ENCODE results near the gene IMMP2L. TPM values are rescaled to one million over a fixed set of nuclear protein-coding genes. Genes with fewer than 3 reads are reported as not detected.

IMMP2L gene
- total and polyA plus RNA-seq, 4 donors = 7.3 to 21.1 (median 12.4) TPM

DNA sequence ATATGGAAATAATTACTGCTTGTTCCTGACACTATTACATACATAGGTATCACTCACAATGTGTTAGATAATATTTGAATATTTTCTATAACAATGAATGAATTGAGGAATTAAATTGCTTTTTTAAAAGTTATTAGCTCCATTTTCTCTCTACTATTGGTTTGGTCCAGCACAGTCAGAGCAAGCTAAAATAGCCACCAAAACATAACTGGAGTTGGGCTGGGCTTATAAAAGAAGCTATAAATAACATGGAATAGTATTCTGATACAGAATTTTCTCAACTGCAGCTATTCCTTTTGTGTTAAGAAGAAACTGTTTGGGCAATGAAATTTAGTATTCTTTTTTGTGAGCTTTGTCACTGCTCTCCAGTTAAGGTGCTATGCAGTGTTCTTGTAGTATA is 614.0 kb downstream of the IMMP2L start:
- Histone ChIP-seq H3K4me3 (ENCODE audit: low read depth in 1 of 3, low read length in 3 of 3) (no peak overlapping the region), H3K36me3 (ENCODE audit: control insufficient read depth in 4 of 4, insufficient read depth in 3 of 4, low read depth in 1 of 4, low read length in 3 of 4) (no peaks in the 10 kb centered on the region), H3K4me1 (ENCODE audit: control insufficient read depth in 4 of 4, insufficient read depth in 4 of 4, low read length in 3 of 4) (no peaks in the 10 kb centered on the region), H3K9ac (ENCODE audit: low read depth in 1 of 2, low read length in 2 of 2) (no peak overlapping the region), H3K9me3 (ENCODE audit: control insufficient read depth in 4 of 4, low read length in 3 of 4) (no peaks in the 10 kb centered on the region), H3K27me3 (ENCODE audit: control insufficient read depth in 4 of 4, insufficient read depth in 4 of 4, low read length in 3 of 4) (no peaks in the 10 kb centered on the region), H3K27ac (ENCODE audit: low read depth in 1 of 2, low read length in 2 of 2) (no peak overlapping the region)
- TF ChIP-seq GABPA (IDR thresholded peaks at IDR 0.05 in 1 of 2, conservative IDR thresholded peaks at IDR 0.05 in 1 of 2) = no peak
- no peak for TF ChIP-seq EGR1 (IDR thresholded peaks at IDR 0.05; ENCODE audit: low read depth in 2 of 2)
- no peak for DNase-seq (ENCODE audit: low spot score)

DNA sequence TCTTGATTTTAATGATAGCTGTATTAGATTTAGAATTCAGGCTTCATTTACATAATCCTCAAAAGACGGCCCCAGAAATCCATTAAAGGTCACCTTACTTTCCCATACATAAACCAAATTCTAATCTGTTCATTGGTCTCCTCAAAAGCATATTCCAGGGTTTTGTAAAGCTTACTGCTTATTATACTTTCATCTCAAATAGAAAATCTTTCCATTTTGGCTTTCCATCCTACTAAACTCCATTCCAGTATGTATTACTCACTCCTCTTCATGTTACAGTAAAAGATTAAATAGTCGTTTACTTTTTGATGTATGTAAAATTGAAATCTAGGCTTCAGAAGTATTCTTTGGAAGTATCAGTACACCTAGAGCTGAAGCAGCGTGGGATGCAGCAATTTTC is 614.9 kb downstream of the IMMP2L start:
- DNase-seq (ENCODE audit: low spot score) = no peak
- 91% methylated on average over 3 of the region's 3 CpGs for WGBS
- H3K9me3 ChIP-seq (ENCODE audit: control insufficient read depth in 4 of 4, low read length in 3 of 4) = no peaks in the 10 kb centered on the region
- H3K36me3 ChIP-seq (ENCODE audit: control insufficient read depth in 4 of 4, insufficient read depth in 3 of 4, low read depth in 1 of 4, low read length in 3 of 4) = no peaks in the 10 kb centered on the region
- no peak overlapping the region for H3K27ac ChIP-seq (ENCODE audit: low read depth in 1 of 2, low read length in 2 of 2)
- no peaks in the 10 kb centered on the region for H3K27me3 ChIP-seq (ENCODE audit: control insufficient read depth in 4 of 4, insufficient read depth in 4 of 4, low read length in 3 of 4)
- no peak overlapping the region for H3K9ac ChIP-seq (ENCODE audit: low read depth in 1 of 2, low read length in 2 of 2)
- H3K4me1 ChIP-seq (ENCODE audit: control insufficient read depth in 4 of 4, insufficient read depth in 4 of 4, low read length in 3 of 4) = no peaks in the 10 kb centered on the region
- H3K4me3 ChIP-seq (ENCODE audit: low read depth in 1 of 3, low read length in 3 of 3) = no peak overlapping the region
- TF ChIP-seq, protein P1, sequence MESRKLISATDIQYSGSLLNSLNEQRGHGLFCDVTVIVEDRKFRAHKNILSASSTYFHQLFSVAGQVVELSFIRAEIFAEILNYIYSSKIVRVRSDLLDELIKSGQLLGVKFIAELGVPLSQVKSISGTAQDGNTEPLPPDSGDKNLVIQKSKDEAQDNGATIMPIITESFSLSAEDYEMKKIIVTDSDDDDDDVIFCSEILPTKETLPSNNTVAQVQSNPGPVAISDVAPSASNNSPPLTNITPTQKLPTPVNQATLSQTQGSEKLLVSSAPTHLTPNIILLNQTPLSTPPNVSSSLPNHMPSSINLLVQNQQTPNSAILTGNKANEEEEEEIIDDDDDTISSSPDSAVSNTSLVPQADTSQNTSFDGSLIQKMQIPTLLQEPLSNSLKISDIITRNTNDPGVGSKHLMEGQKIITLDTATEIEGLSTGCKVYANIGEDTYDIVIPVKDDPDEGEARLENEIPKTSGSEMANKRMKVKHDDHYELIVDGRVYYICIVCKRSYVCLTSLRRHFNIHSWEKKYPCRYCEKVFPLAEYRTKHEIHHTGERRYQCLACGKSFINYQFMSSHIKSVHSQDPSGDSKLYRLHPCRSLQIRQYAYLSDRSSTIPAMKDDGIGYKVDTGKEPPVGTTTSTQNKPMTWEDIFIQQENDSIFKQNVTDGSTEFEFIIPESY (IDR thresholded peaks at IDR 0.05) = no peak
- TF ChIP-seq NR2F2 (IDR thresholded peaks at IDR 0.05) (no peak), RXRA (IDR thresholded peaks at IDR 0.05) (no peak), SP1 (IDR thresholded peaks at IDR 0.05) (no peak), HNF4A (conservative IDR thresholded peaks at IDR 0.05) (no peak), JUND (IDR thresholded peaks at IDR 0.05) (no peak), EGR1 (IDR thresholded peaks at IDR 0.05; ENCODE audit: low read depth in 2 of 2) (no peak), HNF4G (IDR thresholded peaks at IDR 0.05) (no peak), YY1 (IDR thresholded peaks at IDR 0.05) (no peak)
- TF ChIP-seq, protein P2, sequence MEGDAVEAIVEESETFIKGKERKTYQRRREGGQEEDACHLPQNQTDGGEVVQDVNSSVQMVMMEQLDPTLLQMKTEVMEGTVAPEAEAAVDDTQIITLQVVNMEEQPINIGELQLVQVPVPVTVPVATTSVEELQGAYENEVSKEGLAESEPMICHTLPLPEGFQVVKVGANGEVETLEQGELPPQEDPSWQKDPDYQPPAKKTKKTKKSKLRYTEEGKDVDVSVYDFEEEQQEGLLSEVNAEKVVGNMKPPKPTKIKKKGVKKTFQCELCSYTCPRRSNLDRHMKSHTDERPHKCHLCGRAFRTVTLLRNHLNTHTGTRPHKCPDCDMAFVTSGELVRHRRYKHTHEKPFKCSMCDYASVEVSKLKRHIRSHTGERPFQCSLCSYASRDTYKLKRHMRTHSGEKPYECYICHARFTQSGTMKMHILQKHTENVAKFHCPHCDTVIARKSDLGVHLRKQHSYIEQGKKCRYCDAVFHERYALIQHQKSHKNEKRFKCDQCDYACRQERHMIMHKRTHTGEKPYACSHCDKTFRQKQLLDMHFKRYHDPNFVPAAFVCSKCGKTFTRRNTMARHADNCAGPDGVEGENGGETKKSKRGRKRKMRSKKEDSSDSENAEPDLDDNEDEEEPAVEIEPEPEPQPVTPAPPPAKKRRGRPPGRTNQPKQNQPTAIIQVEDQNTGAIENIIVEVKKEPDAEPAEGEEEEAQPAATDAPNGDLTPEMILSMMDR (IDR thresholded peaks at IDR 0.05; ENCODE audit: low read depth, low read length, missing input control) = no peak
- TF ChIP-seq, protein P3, sequence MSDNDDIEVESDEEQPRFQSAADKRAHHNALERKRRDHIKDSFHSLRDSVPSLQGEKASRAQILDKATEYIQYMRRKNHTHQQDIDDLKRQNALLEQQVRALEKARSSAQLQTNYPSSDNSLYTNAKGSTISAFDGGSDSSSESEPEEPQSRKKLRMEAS (IDR thresholded peaks at IDR 0.05) = no peak

DNA sequence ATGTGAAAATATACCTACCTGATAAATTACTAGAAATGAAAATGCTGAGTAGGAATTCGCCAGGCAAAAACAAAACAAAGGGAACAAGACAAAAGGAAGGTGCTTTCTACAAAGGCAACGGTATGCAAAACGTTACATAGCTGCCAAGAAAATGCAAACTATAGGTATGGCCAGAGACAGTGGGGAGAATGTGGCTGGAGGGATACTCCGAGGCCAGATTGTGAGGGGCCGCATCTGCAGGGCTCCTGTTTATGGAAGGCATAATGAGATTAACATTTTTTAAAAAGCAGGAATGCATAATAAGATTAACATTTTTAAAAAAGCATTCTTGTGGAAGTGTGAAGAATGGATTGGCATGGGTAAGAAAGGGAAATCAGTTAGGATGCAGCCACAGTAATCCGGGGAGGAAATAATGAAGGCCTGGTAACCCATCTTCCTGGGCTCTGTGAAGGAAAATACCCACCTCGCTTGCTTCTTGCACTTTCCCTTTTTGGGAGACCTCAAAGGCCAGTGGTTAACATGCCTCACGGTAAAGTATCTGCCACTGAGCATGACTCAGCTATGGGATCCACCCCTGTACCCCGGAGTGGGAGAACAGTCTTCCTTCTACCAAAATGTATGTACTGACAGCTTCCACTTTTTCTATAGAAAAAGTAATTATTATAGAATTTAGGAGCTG is 617.2 kb downstream of the IMMP2L start:
- no peak overlapping the region for H3K27ac ChIP-seq (ENCODE audit: low read depth in 1 of 2, low read length in 2 of 2)
- no peaks in the 10 kb centered on the region for H3K27me3 ChIP-seq (ENCODE audit: control insufficient read depth in 4 of 4, insufficient read depth in 4 of 4, low read length in 3 of 4)
- DNase-seq (ENCODE audit: low spot score) = no peak
- H3K9ac ChIP-seq (ENCODE audit: low read depth in 1 of 2, low read length in 2 of 2) = no peak overlapping the region
- H3K4me3 ChIP-seq (ENCODE audit: low read depth in 1 of 3, low read length in 3 of 3) = no peak overlapping the region
- no peaks in the 10 kb centered on the region for H3K36me3 ChIP-seq (ENCODE audit: control insufficient read depth in 4 of 4, insufficient read depth in 3 of 4, low read depth in 1 of 4, low read length in 3 of 4)
- H3K9me3 ChIP-seq (ENCODE audit: control insufficient read depth in 4 of 4, low read length in 3 of 4) = no peaks in the 10 kb centered on the region
- no peaks in the 10 kb centered on the region for H3K4me1 ChIP-seq (ENCODE audit: control insufficient read depth in 4 of 4, insufficient read depth in 4 of 4, low read length in 3 of 4)
- WGBS = 90% methylated on average over 9 of the region's 9 CpGs
- TF ChIP-seq, protein P4, sequence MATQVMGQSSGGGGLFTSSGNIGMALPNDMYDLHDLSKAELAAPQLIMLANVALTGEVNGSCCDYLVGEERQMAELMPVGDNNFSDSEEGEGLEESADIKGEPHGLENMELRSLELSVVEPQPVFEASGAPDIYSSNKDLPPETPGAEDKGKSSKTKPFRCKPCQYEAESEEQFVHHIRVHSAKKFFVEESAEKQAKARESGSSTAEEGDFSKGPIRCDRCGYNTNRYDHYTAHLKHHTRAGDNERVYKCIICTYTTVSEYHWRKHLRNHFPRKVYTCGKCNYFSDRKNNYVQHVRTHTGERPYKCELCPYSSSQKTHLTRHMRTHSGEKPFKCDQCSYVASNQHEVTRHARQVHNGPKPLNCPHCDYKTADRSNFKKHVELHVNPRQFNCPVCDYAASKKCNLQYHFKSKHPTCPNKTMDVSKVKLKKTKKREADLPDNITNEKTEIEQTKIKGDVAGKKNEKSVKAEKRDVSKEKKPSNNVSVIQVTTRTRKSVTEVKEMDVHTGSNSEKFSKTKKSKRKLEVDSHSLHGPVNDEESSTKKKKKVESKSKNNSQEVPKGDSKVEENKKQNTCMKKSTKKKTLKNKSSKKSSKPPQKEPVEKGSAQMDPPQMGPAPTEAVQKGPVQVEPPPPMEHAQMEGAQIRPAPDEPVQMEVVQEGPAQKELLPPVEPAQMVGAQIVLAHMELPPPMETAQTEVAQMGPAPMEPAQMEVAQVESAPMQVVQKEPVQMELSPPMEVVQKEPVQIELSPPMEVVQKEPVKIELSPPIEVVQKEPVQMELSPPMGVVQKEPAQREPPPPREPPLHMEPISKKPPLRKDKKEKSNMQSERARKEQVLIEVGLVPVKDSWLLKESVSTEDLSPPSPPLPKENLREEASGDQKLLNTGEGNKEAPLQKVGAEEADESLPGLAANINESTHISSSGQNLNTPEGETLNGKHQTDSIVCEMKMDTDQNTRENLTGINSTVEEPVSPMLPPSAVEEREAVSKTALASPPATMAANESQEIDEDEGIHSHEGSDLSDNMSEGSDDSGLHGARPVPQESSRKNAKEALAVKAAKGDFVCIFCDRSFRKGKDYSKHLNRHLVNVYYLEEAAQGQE (IDR thresholded peaks at IDR 0.05) = no peak
- TF ChIP-seq, protein P3 (IDR thresholded peaks at IDR 0.05) = no peak
- TF ChIP-seq TAF1 (conservative IDR thresholded peaks at IDR 0.05) (no peak), GABPA (IDR thresholded peaks at IDR 0.05 in 1 of 2, conservative IDR thresholded peaks at IDR 0.05 in 1 of 2) (no peak), RAD21 (IDR thresholded peaks at IDR 0.05) (no peak), HNF4A (conservative IDR thresholded peaks at IDR 0.05) (no peak), HNF4G (IDR thresholded peaks at IDR 0.05) (no peak), EGR1 (IDR thresholded peaks at IDR 0.05; ENCODE audit: low read depth in 2 of 2) (no peak), FOXA1 (IDR thresholded peaks at IDR 0.05) (no peak), YY1 (IDR thresholded peaks at IDR 0.05) (no peak), RXRA (IDR thresholded peaks at IDR 0.05) (no peak)
- TF ChIP-seq, protein P2 (IDR thresholded peaks at IDR 0.05; ENCODE audit: low read depth, low read length, missing input control) = no peak

Measured in liver (tissue), 9 donors.